Esophagus squamous epithelium (tissue), 4 donors: ENCODE data around the gene DLG2.

Source experiments
- CTCF ChIP-seq, 6 experiments: fragments of 450-650 bp in 4 of 6; fragments of 200-600 bp in 2 of 6; sonication (generic) in 2 of 6; IDR thresholded peaks; one replicate each; pipeline ENCODE4 v1.5.1; 2016 to 2019; ENCODE audit warnings: antibody characterized with exemption in 6 of 6, mild to moderate bottlenecking in 4 of 6, moderate library complexity in 4 of 6
- POLR2A ChIP-seq, 4 donors: fragments of 450-650 bp; IDR thresholded peaks; one replicate each; pipeline ENCODE4 v1.6.1; 2017; ENCODE audit warnings: antibody characterized with exemption in 4 of 4, mild to moderate bottlenecking in 4 of 4, moderate library complexity in 3 of 4

GRCh38 chr11:84817998-84818397 lies 809.1 kb downstream of the DLG2 start:
- TF ChIP-seq POLR2A (IDR thresholded peaks at IDR 0.05): no peak
- TF ChIP-seq CTCF (IDR thresholded peaks at IDR 0.05): no peak
